GM19395 (cell line): ENCODE measurements around the gene SPOCD1.

Experiments
- ATAC-seq: cut with Tn5 transposase; IDR thresholded peaks from one replicate; pipeline ENCODE4 v1.9.1; 2021; ENCODE audit warnings: mild to moderate bottlenecking, moderate library complexity; ENCODE audit not compliant: unreplicated experiment

The SPOCD1 gene

GRCh38 chr1:31757989-31758388 is 57.8 kb downstream of the SPOCD1 start:
- no peak for ATAC-seq

- ATAC-seq, result no peak
Observed at GRCh38 chr1:31757204-31757679, 58.6 kb downstream of the SPOCD1 start.

GRCh38 chr1:31756578-31756977 is 59.2 kb downstream of the SPOCD1 start:
- no peak for ATAC-seq

GRCh38 chr1:31755850-31756492 is 59.9 kb downstream of the SPOCD1 start:
- ATAC-seq, result no peak

GRCh38 chr1:31755197-31755611 is 60.6 kb downstream of the SPOCD1 start:
- ATAC-seq, result no peak

- ATAC-seq, result no peak
Observed at GRCh38 chr1:31754397-31754796, 61.4 kb downstream of the SPOCD1 start.

GRCh38 chr1:31753707-31754349 is 62.0 kb downstream of the SPOCD1 start:
- no peak for ATAC-seq

- ATAC-seq, result no peak
Observed at GRCh38 chr1:31752952-31753475, 62.8 kb downstream of the SPOCD1 start.

- ATAC-seq, result no peak
Observed at GRCh38 chr1:31752258-31752657, 63.6 kb downstream of the SPOCD1 start.

GRCh38 chr1:31751822-31752241 is 64.0 kb downstream of the SPOCD1 start:
- no peak for ATAC-seq

GRCh38 chr1:31750858-31751510 is 64.8 kb downstream of the SPOCD1 start:
- ATAC-seq, result no peak

- ATAC-seq, result no peak
Observed at GRCh38 chr1:31749785-31750735, 65.8 kb downstream of the SPOCD1 start.

- no peak for ATAC-seq
Observed at GRCh38 chr1:31748365-31748764, 67.5 kb downstream of the SPOCD1 start.

GRCh38 chr1:31747304-31747703 is 68.5 kb downstream of the SPOCD1 start:
- no peak for ATAC-seq

- no peak for ATAC-seq
Observed at GRCh38 chr1:31746687-31747086, 69.1 kb downstream of the SPOCD1 start.

GRCh38 chr1:31745946-31746670 is 69.7 kb downstream of the SPOCD1 start:
- ATAC-seq, result no peak

- ATAC-seq, result no peak
Observed at GRCh38 chr1:31745096-31745945, 70.5 kb downstream of the SPOCD1 start.

GRCh38 chr1:31744165-31744888 is 71.5 kb downstream of the SPOCD1 start:
- ATAC-seq, result peak; percentile 73
